ENCODE results near the gene WSCD2.
A peak's percentile ranks its signal among the peaks of the same experiment; 100 is the strongest.

The WSCD2 gene

GRCh38 chr12:108252523-108252922, 123.4 kb downstream of the WSCD2 start:
- DNase-seq (ENCODE audit: low read depth in 1 of 2, low spot score in 1 of 2) = no peak
- H3K27me3 ChIP-seq (ENCODE audit: insufficient read depth, poor library complexity, severe bottlenecking) = no peaks in the 10 kb centered on the region
- no peak overlapping the region for H3K4me3 ChIP-seq (replicated peaks; ENCODE audit: insufficient read depth, low read length)
- no peak overlapping the region for H3K27ac ChIP-seq (replicated peaks)
- TF ChIP-seq POLR2AphosphoS5 (IDR thresholded peaks at IDR 0.05; ENCODE audit: low read depth) (no peak), SPI1 (IDR thresholded peaks at IDR 0.05; ENCODE audit: borderline replicate concordance, low read depth) (no peak), REST (IDR thresholded peaks at IDR 0.05; ENCODE audit: insufficient replicate concordance, low read depth) (no peak), CTCF (IDR thresholded peaks at IDR 0.05; ENCODE audit: insufficient read depth, low read length) (no peak), GABPA (IDR thresholded peaks at IDR 0.05; ENCODE audit: low read depth) (no peak)

- TF ChIP-seq POLR2AphosphoS5 (IDR thresholded peaks at IDR 0.05; ENCODE audit: low read depth) (no peak), GABPA (IDR thresholded peaks at IDR 0.05; ENCODE audit: low read depth) (no peak), SPI1 (IDR thresholded peaks at IDR 0.05; ENCODE audit: borderline replicate concordance, low read depth) (0 out of 2 replicates have a peak, but pooled peaks have one; percentile 19), REST (IDR thresholded peaks at IDR 0.05; ENCODE audit: insufficient replicate concordance, low read depth) (no peak), CTCF (IDR thresholded peaks at IDR 0.05; ENCODE audit: insufficient read depth, low read length) (no peak)
- DNase-seq (ENCODE audit: low read depth in 1 of 2, low spot score in 1 of 2) = no peak
- Histone ChIP-seq H3K27ac (replicated peaks) (no peak overlapping the region), H3K4me3 (replicated peaks; ENCODE audit: insufficient read depth, low read length) (no peak overlapping the region), H3K27me3 (ENCODE audit: insufficient read depth, poor library complexity, severe bottlenecking) (no peaks in the 10 kb centered on the region)
Measured at GRCh38 chr12:108253540-108253939, 124.5 kb downstream of the WSCD2 start.

- H3K27me3 ChIP-seq (ENCODE audit: insufficient read depth, poor library complexity, severe bottlenecking) = no peaks in the 10 kb centered on the region
- H3K4me3 ChIP-seq (replicated peaks; ENCODE audit: insufficient read depth, low read length) = no peak overlapping the region
- no peak overlapping the region for H3K27ac ChIP-seq (replicated peaks)
- TF ChIP-seq GABPA (IDR thresholded peaks at IDR 0.05; ENCODE audit: low read depth) (no peak), POLR2AphosphoS5 (IDR thresholded peaks at IDR 0.05; ENCODE audit: low read depth) (no peak), SPI1 (IDR thresholded peaks at IDR 0.05; ENCODE audit: borderline replicate concordance, low read depth) (no peak), CTCF (IDR thresholded peaks at IDR 0.05; ENCODE audit: insufficient read depth, low read length) (no peak), REST (IDR thresholded peaks at IDR 0.05; ENCODE audit: insufficient replicate concordance, low read depth) (no peak)
- no peak for DNase-seq (ENCODE audit: low read depth in 1 of 2, low spot score in 1 of 2)
Measured at GRCh38 chr12:108254030-108254429, 124.9 kb downstream of the WSCD2 start.

Measured in HL-60 (cell line).